ENCODE results near the gene ATG16L1. TPM values are rescaled to one million over a fixed set of nuclear protein-coding genes. Genes with fewer than 3 reads are reported as not detected.

ATG16L1 gene
- total RNA-seq, 1 donor from 2014 or later, result 54.1 TPM

GRCh38 chr2:233288663-233289062 is 37.2 kb downstream of the ATG16L1 start:
- DNase-seq (ENCODE audit: low read depth), result no peak
- peaks cover 1% of the 10 kb centered on the region for H3K36me3 ChIP-seq (ENCODE audit: control insufficient read depth, insufficient read depth, low read length)
- H3K27me3 ChIP-seq (ENCODE audit: control insufficient read depth, insufficient read depth, low read length), result no peaks in the 10 kb centered on the region
- no peak overlapping the region for H3K4me3 ChIP-seq (ENCODE audit: low read depth, low read length)
- TF ChIP-seq CTCF (IDR thresholded peaks at IDR 0.05; ENCODE audit: insufficient read depth, low read length, poor library complexity, severe bottlenecking), result no peak

DNA sequence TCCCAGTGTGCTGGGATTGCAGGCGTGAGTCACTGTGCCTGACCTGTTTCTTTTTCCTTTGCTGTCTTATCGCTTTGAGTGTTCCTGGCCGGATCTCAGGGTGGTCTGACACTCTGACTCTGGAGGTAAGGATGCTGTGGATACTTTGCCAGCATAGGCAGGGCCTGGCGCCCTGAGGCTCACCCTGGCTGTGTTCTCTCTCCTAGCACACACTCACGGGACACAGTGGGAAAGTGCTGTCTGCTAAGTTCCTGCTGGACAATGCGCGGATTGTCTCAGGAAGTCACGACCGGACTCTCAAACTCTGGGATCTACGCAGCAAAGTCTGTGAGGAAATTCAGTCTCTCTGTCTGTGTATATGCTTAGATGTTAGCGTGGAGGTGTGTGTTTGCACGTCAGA is 38.2 kb downstream of the ATG16L1 start:
- Histone ChIP-seq H3K27me3 (ENCODE audit: control insufficient read depth, insufficient read depth, low read length) (no peaks in the 10 kb centered on the region), H3K4me3 (ENCODE audit: low read depth, low read length) (no peak overlapping the region), H3K36me3 (ENCODE audit: control insufficient read depth, insufficient read depth, low read length) (peaks cover 1% of the 10 kb centered on the region)
- DNase-seq (ENCODE audit: low read depth), result no peak
- no peak for TF ChIP-seq CTCF (IDR thresholded peaks at IDR 0.05; ENCODE audit: insufficient read depth, low read length, poor library complexity, severe bottlenecking)

GRCh38 chr2:233290051-233290845 is 38.8 kb downstream of the ATG16L1 start:
- H3K36me3 ChIP-seq (ENCODE audit: control insufficient read depth, insufficient read depth, low read length), result peaks cover 1% of the 10 kb centered on the region

GRCh38 chr2:233295891-233296290 is 44.4 kb downstream of the ATG16L1 start:
- Histone ChIP-seq H3K27me3 (ENCODE audit: control insufficient read depth, insufficient read depth, low read length) (no peaks in the 10 kb centered on the region), H3K36me3 (ENCODE audit: control insufficient read depth, insufficient read depth, low read length) (peaks cover 1% of the 10 kb centered on the region), H3K4me3 (ENCODE audit: low read depth, low read length) (no peak overlapping the region)
- TF ChIP-seq CTCF (IDR thresholded peaks at IDR 0.05; ENCODE audit: insufficient read depth, low read length, poor library complexity, severe bottlenecking), result no peak
- no peak for DNase-seq (ENCODE audit: low read depth)

More at GRCh38 chr2:233290051-233290845, 38.8 kb downstream of the ATG16L1 start:
- Histone ChIP-seq H3K27me3 (ENCODE audit: control insufficient read depth, insufficient read depth, low read length) (no peaks in the 10 kb centered on the region), H3K4me3 (ENCODE audit: low read depth, low read length) (no peak overlapping the region)
- TF ChIP-seq CTCF (IDR thresholded peaks at IDR 0.05; ENCODE audit: insufficient read depth, low read length, poor library complexity, severe bottlenecking), result no peak
- DNase-seq (ENCODE audit: low read depth), result no peak

DNA sequence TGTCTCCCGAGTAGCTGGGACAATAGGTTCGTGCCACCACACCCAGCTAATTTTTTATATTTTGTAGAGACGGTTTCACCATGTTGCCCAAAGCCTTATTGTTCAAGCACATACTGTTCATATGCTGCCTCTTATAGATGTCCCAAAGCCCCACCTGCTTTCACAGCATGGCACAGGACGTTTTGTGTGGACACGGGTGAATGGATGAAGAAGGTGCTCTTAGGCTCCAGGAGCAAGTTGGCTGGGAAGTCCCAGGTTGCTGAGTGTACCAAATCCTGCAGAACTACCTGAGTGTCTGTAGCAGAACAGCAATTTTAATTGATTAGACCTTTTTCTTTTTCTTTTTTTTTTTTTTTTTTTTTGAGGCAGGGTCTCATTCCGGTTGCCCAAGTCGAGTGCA is 45.6 kb downstream of the ATG16L1 start:
- no peak for DNase-seq (ENCODE audit: low read depth)
- TF ChIP-seq CTCF (IDR thresholded peaks at IDR 0.05; ENCODE audit: insufficient read depth, low read length, poor library complexity, severe bottlenecking), result no peak

DNA sequence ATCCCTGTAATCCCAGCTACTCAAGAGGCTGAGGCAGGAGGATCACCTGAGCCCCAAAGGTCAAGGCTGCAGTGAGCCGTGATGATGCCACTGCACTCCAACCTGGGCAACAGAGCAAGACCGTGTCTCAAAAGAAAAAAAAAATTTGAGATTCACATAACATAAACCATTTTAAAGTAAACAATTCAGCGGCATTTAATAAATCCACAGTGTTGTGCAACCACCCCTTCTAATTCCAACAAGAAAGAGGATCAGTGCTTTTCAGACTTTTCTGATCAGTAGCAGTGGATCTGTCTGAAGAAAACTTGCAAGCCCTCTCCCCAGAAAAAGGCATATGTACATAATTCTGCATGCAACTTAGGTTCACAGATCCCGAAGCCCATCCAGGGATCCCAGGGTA is 48.9 kb downstream of the ATG16L1 start:
- no peak for DNase-seq (ENCODE audit: low read depth)
- no peak for TF ChIP-seq CTCF (IDR thresholded peaks at IDR 0.05; ENCODE audit: insufficient read depth, low read length, poor library complexity, severe bottlenecking)
- Histone ChIP-seq H3K4me3 (ENCODE audit: low read depth, low read length) (no peak overlapping the region), H3K36me3 (ENCODE audit: control insufficient read depth, insufficient read depth, low read length) (no peaks in the 10 kb centered on the region), H3K27me3 (ENCODE audit: control insufficient read depth, insufficient read depth, low read length) (no peaks in the 10 kb centered on the region)

More for the DNA sequence above, 45.6 kb downstream of the ATG16L1 start:
- H3K4me3 ChIP-seq (ENCODE audit: low read depth, low read length), result no peak overlapping the region
- H3K36me3 ChIP-seq (ENCODE audit: control insufficient read depth, insufficient read depth, low read length), result peaks cover 1% of the 10 kb centered on the region
- no peaks in the 10 kb centered on the region for H3K27me3 ChIP-seq (ENCODE audit: control insufficient read depth, insufficient read depth, low read length)
